Neural cell (in vitro differentiated cells): ENCODE results near the gene CD8B2.

Experiments
- EP300 ChIP-seq: fragments of 450-650 bp; conservative IDR thresholded peaks from 2 replicates; pipeline ENCODE4 v1.6.1; 2014; ENCODE audit warnings: antibody characterized with exemption, mild to moderate bottlenecking, moderate library complexity; ENCODE audit not compliant: poor library complexity, severe bottlenecking
- EZH2 ChIP-seq: fragments of 200-600, 300-800 bp; shearing (Covaris generic), sonication (generic); IDR thresholded peaks from 2 replicates; pipeline ENCODE4 v1.6.1; 2014; ENCODE audit warnings: antibody characterized with exemption, low read length, borderline replicate concordance, mild to moderate bottlenecking; ENCODE audit not compliant: insufficient read depth, poor library complexity, severe bottlenecking
- MXI1 ChIP-seq: fragments of 450-650 bp; conservative IDR thresholded peaks from 2 replicates; pipeline ENCODE4 v1.6.1; 2014; ENCODE audit warnings: antibody characterized with exemption, mild to moderate bottlenecking; ENCODE audit not compliant: poor library complexity, severe bottlenecking
- POLR2AphosphoS5 ChIP-seq: IDR thresholded peaks from 2 replicates; pipeline ENCODE4 v1.6.1; 2012
- RAD21 ChIP-seq: fragments of 450-650 bp; conservative IDR thresholded peaks from 2 replicates; pipeline ENCODE4 v1.6.1; 2014; ENCODE audit warnings: antibody characterized with exemption, mild to moderate bottlenecking, moderate library complexity
- TF ChIP-seq, protein P1 (sequence below): fragments of 450-650 bp; IDR thresholded peaks from 2 replicates; pipeline ENCODE4 v1.5.1; 2014; ENCODE audit warnings: antibody characterized with exemption, mild to moderate bottlenecking, moderate library complexity; ENCODE audit not compliant: poor library complexity, severe bottlenecking
- TF ChIP-seq, protein P2 (sequence below): IDR thresholded peaks from 2 replicates; pipeline ENCODE4 v1.6.1; 2012; ENCODE audit warnings: borderline replicate concordance

DNA sequence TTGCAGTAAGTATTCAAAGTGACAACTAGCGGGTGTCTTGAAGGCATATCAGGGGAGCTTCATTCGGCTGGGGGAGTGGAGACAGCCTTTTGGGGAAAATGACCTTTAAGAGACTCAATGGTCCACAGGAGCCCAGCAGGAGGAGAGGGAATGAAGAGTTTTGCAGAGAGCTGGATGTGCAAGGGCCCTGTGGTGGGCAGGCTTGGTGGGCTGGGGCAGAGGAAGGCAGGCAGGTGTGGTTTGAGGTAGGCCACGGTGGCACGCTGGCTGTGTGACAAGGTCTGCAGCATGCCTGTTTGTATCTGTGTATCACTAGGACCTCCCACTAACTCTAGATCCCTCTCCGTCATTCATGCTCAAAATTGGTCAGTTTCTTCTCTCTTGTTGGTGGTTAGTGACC lies 53.7 kb downstream of the CD8B2 start:
- TF ChIP-seq, protein P1, sequence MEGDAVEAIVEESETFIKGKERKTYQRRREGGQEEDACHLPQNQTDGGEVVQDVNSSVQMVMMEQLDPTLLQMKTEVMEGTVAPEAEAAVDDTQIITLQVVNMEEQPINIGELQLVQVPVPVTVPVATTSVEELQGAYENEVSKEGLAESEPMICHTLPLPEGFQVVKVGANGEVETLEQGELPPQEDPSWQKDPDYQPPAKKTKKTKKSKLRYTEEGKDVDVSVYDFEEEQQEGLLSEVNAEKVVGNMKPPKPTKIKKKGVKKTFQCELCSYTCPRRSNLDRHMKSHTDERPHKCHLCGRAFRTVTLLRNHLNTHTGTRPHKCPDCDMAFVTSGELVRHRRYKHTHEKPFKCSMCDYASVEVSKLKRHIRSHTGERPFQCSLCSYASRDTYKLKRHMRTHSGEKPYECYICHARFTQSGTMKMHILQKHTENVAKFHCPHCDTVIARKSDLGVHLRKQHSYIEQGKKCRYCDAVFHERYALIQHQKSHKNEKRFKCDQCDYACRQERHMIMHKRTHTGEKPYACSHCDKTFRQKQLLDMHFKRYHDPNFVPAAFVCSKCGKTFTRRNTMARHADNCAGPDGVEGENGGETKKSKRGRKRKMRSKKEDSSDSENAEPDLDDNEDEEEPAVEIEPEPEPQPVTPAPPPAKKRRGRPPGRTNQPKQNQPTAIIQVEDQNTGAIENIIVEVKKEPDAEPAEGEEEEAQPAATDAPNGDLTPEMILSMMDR, result no peak
- TF ChIP-seq MXI1, result no peak
- TF ChIP-seq, protein P2, sequence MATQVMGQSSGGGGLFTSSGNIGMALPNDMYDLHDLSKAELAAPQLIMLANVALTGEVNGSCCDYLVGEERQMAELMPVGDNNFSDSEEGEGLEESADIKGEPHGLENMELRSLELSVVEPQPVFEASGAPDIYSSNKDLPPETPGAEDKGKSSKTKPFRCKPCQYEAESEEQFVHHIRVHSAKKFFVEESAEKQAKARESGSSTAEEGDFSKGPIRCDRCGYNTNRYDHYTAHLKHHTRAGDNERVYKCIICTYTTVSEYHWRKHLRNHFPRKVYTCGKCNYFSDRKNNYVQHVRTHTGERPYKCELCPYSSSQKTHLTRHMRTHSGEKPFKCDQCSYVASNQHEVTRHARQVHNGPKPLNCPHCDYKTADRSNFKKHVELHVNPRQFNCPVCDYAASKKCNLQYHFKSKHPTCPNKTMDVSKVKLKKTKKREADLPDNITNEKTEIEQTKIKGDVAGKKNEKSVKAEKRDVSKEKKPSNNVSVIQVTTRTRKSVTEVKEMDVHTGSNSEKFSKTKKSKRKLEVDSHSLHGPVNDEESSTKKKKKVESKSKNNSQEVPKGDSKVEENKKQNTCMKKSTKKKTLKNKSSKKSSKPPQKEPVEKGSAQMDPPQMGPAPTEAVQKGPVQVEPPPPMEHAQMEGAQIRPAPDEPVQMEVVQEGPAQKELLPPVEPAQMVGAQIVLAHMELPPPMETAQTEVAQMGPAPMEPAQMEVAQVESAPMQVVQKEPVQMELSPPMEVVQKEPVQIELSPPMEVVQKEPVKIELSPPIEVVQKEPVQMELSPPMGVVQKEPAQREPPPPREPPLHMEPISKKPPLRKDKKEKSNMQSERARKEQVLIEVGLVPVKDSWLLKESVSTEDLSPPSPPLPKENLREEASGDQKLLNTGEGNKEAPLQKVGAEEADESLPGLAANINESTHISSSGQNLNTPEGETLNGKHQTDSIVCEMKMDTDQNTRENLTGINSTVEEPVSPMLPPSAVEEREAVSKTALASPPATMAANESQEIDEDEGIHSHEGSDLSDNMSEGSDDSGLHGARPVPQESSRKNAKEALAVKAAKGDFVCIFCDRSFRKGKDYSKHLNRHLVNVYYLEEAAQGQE, result no peak
- no peak for TF ChIP-seq POLR2AphosphoS5
- TF ChIP-seq EZH2, result no peak
- TF ChIP-seq EP300, result no peak
- no peak for TF ChIP-seq RAD21
